Esophagus muscularis mucosa (tissue), 3 donors: ENCODE measurements around the gene RPH3AL.

ENCODE experiments used
- POLR2A ChIP-seq: fragments of 450-650 bp; IDR thresholded peaks from one replicate; pipeline ENCODE4 v1.6.1; 2017; ENCODE audit warnings: antibody characterized with exemption, moderate library complexity, mild to moderate bottlenecking, low read depth
- POLR2AphosphoS5 ChIP-seq, 2 donors: sonication (generic); formaldehyde crosslinking; IDR thresholded peaks; one replicate each; pipeline ENCODE4 v1.6.1; 2017; ENCODE audit warnings: antibody characterized with exemption in 2 of 2
- TF ChIP-seq, protein P1 (sequence below), 3 experiments: fragments of 200-600 bp in 2 of 3; fragments of 450-650 bp in 1 of 3; sonication (generic) in 2 of 3; IDR thresholded peaks; one replicate each; pipeline ENCODE4 v1.5.1; 2017 to 2019; ENCODE audit warnings: antibody characterized with exemption in 3 of 3, mild to moderate bottlenecking in 2 of 3, moderate library complexity in 1 of 3

- TF ChIP-seq, protein P1, sequence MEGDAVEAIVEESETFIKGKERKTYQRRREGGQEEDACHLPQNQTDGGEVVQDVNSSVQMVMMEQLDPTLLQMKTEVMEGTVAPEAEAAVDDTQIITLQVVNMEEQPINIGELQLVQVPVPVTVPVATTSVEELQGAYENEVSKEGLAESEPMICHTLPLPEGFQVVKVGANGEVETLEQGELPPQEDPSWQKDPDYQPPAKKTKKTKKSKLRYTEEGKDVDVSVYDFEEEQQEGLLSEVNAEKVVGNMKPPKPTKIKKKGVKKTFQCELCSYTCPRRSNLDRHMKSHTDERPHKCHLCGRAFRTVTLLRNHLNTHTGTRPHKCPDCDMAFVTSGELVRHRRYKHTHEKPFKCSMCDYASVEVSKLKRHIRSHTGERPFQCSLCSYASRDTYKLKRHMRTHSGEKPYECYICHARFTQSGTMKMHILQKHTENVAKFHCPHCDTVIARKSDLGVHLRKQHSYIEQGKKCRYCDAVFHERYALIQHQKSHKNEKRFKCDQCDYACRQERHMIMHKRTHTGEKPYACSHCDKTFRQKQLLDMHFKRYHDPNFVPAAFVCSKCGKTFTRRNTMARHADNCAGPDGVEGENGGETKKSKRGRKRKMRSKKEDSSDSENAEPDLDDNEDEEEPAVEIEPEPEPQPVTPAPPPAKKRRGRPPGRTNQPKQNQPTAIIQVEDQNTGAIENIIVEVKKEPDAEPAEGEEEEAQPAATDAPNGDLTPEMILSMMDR (IDR thresholded peaks at IDR 0.05), result no peak
- TF ChIP-seq POLR2A (no peak), POLR2AphosphoS5 (IDR thresholded peaks at IDR 0.05) (no peak)
Observed at GRCh38 chr17:390025-390424, 37.4 kb upstream of the RPH3AL start.
